CD4-positive, alpha-beta T cell treated with Interleukin-15 for 4 hours (primary cell): ENCODE measurements around the gene TNS1.

Source experiments
- DNase-seq: peaks from one replicate; pipeline ENCODE4 v3.0.0-alpha.2; 2020; ENCODE audit warnings: low spot score

TNS1 gene

DNA sequence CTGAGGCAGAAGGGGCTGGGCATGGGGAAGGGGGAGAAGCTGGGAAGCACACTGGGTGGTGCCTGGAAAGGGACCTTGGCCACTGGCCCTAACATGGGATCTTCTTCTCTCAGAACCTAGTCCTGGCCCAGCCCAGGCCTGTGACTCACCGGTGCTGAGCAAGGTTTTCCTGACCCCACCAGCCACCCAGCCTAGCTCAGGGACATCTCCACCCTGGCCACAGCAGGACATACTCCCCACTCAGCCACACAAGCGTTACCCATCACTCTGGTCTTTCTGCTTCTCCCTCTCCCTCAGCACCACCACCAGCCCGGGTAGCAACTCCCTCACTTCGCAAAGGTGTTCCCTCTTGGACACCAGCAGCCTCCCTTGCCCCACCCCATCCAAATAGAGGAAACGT is 22.8 kb downstream of the TNS1 start:
- DNase-seq, result no peak

DNA sequence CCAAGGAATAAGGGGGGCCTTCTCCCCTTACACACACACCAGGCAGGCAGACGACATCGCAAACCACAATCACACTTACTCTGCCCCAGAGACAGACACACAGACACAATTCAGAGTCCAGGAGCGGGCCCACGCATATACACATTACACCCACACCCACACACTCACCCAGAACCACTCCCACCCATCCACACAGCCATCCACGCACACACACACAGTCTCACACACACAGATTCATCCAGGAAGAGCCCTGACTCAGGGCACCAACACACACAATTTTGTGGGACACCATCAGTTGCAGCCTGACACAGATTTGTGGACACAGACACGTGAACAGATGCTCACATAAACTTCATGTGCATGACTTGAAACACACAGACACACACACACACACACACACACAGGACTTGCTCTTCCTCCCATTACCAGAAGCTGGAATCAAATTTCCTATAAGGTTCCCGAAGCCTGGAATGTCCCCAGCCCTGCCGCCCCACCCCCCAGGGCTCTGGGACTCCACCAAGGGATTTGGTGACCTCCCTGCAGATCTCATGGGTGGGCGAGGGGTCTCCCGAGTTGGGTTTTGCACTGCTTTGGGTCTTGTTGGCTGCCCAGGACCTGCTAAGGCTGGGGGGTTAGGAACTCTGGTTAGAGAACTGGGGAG is 23.5 kb downstream of the TNS1 start:
- DNase-seq, result no peak

DNA sequence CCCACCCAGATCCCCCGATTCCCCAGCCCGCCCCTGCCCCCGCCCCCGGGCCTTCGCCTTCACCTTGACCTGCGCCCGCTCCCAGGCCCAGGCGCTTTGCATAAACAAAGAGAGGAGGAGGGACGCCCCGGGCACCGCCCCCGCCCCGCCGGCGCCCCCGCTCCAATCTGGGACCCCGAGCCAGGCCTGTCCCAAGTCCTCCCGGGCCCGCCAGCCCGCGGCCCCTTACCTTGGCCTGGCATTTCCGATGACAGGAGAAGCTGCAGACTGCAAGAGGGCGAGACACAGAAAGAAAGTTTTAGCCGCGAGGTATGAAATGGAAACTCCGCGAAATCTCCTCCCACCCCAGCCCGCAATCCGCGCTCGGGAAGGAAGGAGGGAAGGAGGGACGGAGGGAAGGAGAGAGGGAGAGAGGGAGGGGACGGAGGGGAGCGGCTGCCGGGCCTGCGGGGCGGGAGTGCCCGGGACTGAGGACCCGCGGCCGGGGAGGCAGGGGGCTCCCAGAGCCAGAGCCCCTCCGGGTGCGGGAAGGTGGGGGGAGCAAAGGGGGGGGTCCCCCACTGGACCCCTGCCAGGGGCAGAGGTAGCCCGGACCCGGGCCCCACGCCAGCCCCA is 24.2 kb downstream of the TNS1 start:
- DNase-seq, result no peak

DNA sequence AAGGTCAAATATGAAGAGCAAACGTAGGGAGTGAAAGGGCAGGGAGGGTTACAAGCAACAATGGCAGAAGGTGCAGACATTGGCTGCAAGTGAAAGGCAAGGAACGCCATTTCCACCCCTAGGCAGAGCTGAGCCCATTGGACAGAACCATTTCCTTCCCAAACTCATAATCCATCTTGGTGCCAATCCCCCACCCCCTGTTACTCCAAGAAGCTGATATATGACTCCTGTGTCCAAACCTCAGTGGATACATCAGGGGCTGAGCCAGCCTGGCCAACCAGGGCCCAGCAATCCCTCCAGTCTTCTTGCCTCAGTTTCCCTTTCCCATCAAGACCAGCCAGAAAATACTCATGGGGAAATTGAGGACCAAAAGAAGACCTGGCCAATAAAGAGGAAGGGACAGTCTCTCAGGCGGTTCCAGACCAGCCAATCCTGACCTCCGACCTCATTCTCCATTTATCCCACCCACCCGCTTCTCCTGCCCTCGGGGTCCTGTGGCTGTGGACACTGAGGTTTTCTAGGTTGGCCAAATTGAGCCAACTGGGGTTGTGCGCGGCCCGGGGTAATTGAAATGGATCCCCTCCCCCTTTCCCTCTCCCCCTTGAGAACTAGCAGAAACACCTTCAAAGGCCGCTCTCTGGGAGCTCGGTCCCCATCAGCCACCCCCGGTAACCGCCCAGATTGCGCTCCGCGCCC is 24.8 kb downstream of the TNS1 start:
- DNase-seq, result no peak

DNA sequence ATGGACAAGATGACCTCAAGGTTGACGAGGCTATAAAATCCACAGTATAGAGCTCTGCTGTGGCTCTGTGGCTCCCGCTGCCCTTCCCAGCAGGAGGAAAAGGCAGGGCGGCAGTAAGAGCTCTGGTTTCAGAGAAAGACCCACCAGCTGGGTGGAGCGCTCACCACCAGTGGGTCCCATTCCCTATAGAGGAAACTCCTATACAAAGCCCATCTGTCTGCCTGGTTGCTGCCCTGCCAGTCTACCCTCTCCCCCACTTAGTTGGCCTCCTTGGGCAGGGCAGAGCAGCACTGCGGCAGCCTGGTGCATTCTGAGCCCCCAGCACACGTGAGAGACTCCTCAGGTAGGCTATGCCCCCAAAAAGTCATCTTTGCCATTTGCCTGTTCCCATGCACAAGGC is 26.5 kb downstream of the TNS1 start:
- DNase-seq, result no peak

DNA sequence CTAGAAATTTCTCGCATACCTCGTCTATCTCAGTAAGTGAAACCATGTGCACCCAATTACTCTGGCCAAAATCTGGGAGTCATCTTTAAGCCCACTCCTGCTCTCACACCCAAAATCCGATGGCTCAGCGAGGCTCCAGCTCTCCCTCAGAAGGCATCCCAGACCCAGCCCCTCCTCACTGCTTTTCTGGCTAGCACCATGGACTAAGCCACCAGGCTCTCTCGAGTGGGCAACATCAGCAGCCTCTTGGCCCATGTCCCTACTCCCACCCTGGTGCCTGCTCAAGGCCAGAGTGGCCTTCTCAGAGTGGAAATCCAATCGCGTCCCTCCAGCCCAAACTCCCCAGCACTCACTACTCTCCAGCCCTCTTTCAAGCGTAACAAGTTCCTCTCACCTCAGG is 27.2 kb downstream of the TNS1 start:
- no peak for DNase-seq

DNA sequence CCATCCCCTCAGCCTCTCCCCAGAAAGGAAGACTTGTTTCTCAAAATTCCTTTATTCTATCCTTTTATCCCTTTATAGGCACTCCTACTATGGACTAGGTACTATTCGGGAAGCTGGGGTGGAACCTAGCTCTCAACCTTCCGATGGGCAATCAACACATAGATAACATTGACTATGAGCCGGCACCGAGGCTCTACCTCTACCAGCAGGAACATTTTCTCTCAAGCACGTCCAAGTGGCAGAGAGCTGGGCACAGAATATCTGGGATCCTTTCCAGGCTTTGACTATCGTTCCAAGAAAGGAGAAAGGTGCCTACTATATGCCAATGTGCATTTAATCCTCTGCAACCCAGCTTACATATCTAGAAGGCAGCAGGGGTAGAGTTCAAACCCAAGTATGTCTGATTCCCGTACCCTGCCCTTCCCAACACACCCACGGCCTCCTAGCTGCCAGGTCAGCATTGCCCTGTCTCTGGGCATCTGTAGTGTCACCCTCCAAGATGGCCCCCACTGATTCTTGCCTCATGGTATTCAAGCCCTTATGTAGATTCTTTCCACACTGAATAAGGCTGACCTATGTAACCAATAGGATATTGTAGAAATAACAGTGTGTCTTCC is 28.3 kb downstream of the TNS1 start:
- no peak for DNase-seq

DNA sequence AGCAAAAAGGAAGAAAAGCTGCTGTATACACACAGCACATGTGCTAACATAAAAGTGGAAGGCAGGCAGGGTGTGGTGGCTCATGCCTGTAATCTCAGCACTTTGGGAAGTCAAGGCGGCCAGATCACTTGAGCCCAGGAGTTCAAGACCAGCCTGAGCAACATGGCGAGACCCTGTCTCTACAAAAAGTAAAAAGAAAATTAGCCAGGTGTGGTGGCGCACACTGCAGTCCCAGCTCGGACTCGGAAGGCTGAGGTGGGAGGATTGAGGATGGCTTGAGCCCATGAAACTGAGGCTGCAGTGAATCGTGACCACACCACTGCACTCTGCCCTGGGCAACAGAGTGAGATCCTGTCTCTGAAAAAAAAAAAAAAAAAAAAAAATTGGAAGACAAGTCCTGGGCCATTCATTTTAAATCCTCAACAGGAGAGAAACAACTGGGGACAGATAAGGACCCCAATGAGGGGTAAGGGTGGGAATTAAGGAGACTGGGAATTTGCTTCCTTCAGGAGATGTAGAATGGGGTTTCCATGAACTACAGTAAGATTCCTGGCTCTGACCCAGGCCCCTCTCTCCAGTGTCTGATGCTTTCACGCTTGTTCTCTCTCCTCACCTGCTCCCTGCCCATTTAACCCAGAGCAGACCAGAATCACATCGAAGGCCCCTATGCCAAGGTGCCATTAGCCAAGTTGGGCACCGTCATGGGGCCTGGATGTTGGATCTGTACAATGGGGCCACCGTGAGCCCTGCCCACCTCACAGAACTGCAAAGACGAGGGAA is 29.6 kb downstream of the TNS1 start:
- DNase-seq, result no peak

DNA sequence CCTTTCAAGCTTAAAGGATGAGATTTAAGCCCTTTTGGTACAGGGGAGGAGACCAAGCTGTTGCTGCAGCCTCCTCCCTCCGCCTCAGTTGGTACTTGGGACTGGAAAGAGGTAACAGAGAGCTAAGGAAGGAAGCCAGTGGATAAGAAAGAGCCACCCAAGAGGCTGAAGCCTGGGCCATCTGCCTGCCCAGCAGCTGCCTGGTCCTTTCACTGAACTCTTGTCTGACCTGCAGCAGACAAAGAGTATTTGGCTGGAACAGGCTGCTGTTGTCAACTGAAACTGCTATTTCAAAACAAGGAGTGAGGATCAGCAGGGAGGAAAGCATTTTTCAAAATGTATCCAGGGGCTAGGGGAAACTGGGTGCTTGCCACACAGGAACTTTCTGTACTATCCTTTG is 30.3 kb downstream of the TNS1 start:
- DNase-seq, result no peak

DNA sequence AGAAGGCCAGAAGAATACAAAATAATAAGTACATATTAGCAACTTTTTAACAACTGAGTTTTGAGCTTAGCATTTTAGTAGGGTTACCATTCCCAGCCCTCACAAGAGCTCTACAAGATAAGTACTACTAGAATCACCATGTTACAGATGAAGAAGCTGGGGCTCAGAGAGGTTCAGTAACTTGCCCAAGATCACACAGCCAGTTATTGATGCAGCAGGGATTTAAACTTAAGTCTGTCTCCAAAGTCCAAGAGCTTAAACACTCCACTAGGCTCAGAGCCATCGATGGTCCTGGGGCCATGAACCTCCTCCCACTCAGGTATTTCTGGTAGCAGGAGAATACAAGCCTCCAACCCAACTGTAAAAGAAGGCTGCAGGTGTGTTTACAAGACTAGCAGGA is 30.8 kb downstream of the TNS1 start:
- no peak for DNase-seq

DNA sequence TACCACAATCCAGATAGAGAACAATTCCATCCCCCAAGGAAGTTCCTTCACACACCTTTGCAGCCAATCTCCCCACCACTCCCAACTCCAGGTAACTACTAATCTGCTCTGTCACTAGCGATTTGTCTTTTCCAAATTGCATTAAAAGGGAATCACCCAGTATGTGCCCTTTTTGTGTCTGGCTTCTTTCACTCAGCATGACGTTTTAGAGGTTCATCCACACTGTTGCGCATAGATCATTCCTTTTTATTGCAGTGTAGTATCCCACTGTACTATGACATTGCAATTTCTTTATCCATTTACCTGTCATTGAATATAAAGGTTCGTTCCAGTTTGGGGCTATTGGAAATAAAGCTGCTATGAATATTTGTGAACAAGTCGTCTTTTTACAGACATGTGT is 31.6 kb downstream of the TNS1 start:
- DNase-seq, result no peak

DNA sequence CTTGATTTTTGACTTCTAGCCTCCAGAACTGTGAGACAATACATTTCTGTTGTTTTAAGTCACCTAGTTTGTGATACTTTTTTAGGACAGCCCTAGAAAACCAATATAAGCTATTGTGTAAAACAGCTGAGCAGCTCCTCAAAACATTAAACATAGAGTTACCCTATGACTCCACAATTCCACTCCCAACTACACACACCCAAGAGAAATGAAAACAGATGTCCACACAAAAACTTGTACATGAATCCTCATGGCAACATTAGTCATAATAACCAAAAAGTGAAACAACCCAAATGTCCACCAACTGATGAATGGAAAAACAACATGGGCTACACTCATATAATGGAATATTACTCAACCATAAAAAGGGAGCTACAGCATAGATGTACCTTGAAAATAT is 32.6 kb downstream of the TNS1 start:
- DNase-seq, result no peak

DNA sequence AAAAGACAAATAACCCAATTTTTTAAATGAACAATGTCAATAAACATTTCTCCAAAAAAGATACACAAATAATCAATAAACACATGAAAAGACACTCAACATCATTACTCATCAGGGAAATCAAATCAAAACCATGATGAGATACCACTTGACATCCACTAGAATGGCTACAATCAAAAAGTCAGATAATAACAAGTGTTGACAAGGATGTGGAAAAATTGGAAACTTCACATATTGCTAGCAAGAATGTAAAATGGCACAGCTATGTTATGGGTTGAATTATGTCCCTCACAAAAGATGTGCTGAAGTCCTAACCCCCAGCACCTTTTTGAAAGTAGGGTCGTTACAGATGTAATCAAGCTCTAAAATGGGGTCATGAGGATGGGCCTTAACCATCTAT is 33.2 kb downstream of the TNS1 start:
- no peak for DNase-seq

DNA sequence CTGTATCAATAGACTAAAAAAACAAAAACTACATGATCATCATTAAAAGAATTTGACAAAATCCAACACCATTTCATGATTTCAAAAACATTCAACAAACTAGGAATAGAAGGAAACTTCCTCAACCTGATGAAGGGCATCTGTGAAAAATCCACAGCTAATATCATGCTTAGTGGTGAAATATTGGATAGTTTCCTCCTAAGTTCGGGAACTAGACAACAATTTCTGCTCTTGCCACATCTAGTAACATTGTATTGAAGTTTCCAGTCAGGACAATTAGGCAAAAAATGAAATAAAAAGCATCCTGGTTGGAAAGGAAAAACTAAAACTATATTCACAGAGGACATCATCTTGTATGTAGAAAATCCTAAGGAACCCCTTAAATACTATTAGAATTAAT is 34.8 kb downstream of the TNS1 start:
- no peak for DNase-seq

DNA sequence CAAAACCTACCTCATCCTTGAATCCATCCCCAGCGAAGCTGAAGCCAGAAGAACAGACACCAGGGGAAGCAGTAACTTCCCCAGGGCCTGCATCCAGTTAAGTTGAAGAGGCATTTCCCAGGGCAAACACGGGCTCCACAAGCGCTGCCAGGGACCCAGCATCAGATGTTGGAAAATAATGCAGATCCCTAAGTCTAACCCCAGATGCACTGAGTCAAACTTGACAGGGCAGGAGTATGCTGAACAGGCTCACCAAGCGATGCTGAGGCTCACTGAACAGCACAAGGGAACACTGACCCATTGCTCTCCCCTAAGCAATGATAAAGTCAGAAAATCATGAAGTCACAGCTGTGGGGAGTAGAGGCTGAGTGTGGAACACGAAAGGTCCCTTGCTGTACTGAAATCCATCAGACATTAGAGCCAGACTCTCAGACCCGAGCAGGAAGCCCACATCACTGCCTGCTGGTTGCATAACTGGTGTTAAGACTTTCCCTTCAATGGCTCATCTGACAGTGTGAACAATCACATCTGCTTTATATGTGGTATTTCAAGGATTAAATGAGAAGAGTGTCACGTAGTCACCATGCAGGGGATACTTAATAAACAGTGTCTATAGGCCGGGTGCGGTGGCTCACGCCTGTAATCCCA is 36.2 kb downstream of the TNS1 start:
- no peak for DNase-seq

DNA sequence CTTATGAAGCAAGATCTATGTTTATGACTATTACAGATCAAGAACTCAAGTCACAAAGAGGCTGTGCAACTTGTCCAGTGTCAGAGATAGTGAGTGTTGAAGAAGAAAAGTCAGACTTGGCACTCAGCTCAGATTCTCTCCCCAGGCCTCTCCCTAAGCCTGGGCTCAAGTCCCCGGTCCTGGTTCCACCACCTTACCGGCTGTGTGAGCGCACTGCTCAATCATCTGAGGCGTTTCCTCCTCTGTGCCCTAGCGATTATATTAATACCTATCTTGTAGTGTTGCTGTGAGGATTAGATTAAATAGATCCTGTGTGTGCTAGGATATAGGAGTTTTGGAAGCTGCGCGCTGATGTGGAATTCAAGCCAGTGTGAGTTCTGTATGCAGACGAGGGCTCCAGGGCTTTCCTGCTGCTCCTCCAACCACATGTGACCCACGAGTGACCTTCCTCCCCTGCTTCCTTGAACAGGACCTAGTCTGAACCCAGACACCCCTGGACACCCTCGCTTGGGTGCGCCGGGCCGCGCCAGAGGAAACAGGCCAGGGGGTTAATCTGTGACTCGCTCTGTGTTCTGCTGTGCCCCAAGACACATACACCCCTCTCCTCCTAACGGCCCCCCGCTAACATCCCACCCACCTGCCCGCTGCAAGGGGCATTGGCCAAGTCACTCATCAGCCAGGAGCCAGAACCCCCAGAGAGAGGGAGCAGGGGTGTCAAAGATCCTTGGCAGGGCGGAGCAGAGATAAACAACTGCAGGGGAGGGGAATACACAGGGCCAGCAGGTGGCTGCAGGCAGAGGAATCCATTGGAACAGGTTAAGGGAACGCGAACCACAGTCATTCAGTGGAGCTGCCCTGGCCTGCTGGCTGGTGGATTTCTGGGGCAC is 38.3 kb downstream of the TNS1 start:
- no peak for DNase-seq

DNA sequence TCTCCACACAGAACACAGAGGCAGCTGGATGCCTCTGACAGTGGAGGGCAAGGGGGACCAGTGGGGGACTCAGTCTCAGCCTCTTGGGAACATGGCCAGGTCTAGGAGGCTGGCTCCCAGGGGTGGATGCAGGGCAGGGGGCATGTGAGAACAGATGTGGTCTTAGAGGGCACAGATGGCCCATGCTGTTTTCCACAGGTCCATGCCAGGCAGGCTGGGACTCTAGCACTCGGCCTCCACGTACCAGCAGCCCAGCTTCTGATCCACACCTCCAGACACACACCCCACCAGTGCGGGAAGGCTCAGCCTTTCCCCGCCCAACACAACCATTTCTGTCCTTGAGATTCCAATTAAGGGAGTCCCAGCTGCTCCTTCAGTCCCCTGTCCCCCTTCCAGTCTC is 42.4 kb downstream of the TNS1 start:
- DNase-seq, result no peak

DNA sequence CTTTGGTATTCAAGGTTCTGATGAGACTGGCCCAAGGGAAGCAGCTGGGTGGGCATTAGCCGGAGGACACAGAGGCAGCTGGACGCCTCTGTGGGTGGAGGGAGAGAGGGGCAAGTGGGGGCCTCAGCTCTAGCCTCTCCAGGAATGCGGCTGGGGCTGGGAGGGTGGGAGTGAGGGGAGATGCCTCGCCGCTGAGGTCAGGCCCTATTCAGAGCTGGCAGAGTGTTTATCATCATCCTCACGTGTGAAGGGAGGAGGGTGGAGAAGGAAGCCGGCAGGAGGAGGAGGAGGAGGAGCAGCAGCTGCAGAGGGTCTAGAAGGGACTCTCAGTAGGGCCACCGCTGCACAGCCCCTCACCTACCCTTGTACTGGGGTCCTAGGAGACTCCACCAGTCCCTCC is 43.1 kb downstream of the TNS1 start:
- no peak for DNase-seq

DNA sequence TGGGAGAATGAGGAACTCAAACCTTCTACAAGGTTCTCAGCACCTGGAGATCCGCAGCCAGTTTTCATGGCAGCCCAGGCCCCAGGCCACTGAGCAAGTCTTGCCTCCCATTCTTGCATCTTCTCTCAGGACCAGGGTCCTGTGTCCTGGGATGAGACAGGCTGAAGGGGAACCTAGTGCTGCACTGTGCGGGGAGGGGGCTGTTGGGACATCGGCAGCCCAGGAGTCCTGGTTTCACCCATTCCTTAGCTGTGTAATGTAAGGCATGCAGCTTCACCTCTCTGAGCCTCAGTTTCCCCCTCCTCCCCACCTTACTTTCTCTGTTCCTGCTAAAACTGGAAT is 43.9 kb downstream of the TNS1 start:
- no peak for DNase-seq

DNA sequence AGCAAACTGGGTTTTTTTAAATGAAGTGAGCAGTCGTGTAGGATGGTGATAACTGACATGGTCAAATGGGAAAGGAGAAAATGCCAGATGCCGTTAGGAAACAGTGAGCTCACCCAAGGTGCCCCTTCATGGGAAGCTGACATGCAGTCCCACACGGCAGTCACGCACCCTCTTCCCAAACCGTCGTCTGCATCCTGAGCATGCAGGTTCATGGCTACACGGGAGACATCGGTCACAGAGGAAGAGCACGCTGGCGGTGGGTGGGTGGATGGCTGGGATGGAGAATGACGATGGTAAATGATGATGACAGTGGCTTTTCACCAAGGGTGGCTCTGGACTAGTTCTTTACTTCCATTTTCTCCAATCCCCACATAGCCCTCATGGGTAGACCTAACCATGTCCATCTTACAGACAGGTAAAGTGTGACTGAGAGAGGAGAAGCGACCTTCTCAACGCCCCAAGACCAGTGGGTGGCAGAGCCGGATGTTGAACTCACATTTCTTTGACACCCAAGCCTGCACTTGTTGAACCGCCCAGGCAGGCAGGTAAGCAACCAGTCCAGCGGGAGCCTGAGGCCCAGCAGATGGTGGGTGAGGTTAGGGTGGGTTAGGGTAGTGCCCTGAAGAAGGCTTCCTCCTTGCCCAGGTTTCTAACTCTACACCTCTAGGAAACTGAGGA is 44.5 kb downstream of the TNS1 start:
- DNase-seq, result no peak
